Measurements from ENCODE around the gene IRF2BPL.

GRCh38 chr14:77004711-77005460 lies 23.6 kb downstream of the IRF2BPL start:
- TF ChIP-seq CTCF (conservative IDR thresholded peaks at IDR 0.05): no peak
- TF ChIP-seq ZFX (IDR thresholded peaks at IDR 0.05): no peak

Data from C4-2B (cell line).